Neural cell (in vitro differentiated cells): ENCODE measurements around the gene MSX2. TPM values are rescaled to one million over a fixed set of nuclear protein-coding genes. Genes with fewer than 3 reads are reported as not detected.

Experiments
- H2AFZ ChIP-seq: fragments of 200-600, 300-800 bp; sonication (generic), shearing (Covaris generic); 2 replicates; pipeline ENCODE4 v1.6.0; 2014; ENCODE audit warnings: low read depth, mild to moderate bottlenecking, antibody characterized with exemption, low read length, moderate library complexity
- H3F3A ChIP-seq: fragments of 200-600 bp; shearing (Covaris generic); 2 replicates; pipeline ENCODE4 v1.6.1; 2016; ENCODE audit warnings: mild to moderate bottlenecking, moderate library complexity, mixed read lengths, antibody characterized with exemption, low read length; ENCODE audit not compliant: insufficient read depth, poor library complexity, severe bottlenecking
- H3K27ac ChIP-seq: fragments of 200-600, 300-800 bp; sonication (generic), shearing (Covaris generic); 2 replicates; pipeline ENCODE4 v1.5.1; 2014; ENCODE audit warnings: mild to moderate bottlenecking, low read length, moderate library complexity
- H3K27me3 ChIP-seq: fragments of 300-800, 200-600 bp; sonication (generic), shearing (Covaris generic); 2 replicates; pipeline ENCODE4 v1.6.0; 2014; ENCODE audit warnings: mild to moderate bottlenecking, low read depth, low read length, moderate library complexity; ENCODE audit not compliant: insufficient read depth
- H3K36me3 ChIP-seq: fragments of 300-800, 200-600 bp; sonication (generic), shearing (Covaris generic); 2 replicates; pipeline ENCODE4 v1.5.1; 2014; ENCODE audit warnings: mild to moderate bottlenecking, antibody characterized with exemption, low read length, moderate library complexity; ENCODE audit not compliant: insufficient read depth
- H3K4me2 ChIP-seq: fragments of 300-800, 200-600 bp; sonication (generic), shearing (Covaris generic); 2 replicates; pipeline ENCODE4 v1.6.0; 2014; ENCODE audit warnings: mild to moderate bottlenecking, low read length
- H3K4me3 ChIP-seq: fragments of 300-800, 200-600 bp; sonication (generic), shearing (Covaris generic); 2 replicates; pipeline ENCODE4 v1.5.1; 2014; ENCODE audit warnings: mild to moderate bottlenecking, low read length, moderate library complexity
- H3K79me2 ChIP-seq: fragments of 200-600 bp; shearing (Covaris generic); replicated peaks from 2 replicates; pipeline ENCODE4 v1.6.0; 2014; ENCODE audit warnings: mild to moderate bottlenecking, low read length, moderate library complexity; ENCODE audit not compliant: insufficient read depth
- H3K9ac ChIP-seq: fragments of 300-800, 200-600 bp; sonication (generic), shearing (Covaris generic); 2 replicates; pipeline ENCODE4 v1.6.1; 2016; ENCODE audit warnings: mild to moderate bottlenecking, low read length, mixed read lengths
- H3K9me2 ChIP-seq: fragments of 200-600 bp; shearing (Covaris generic); 2 replicates; pipeline ENCODE4 v1.6.1; 2016; ENCODE audit warnings: mild to moderate bottlenecking, low read length, mixed read lengths; ENCODE audit not compliant: insufficient read depth
- H3K9me3 ChIP-seq: fragments of 200-600, 300-800 bp; sonication (generic), shearing (Covaris generic); 2 replicates; pipeline ENCODE4 v1.6.1; 2016; ENCODE audit warnings: mild to moderate bottlenecking, mixed run types, low read length, moderate library complexity, mixed read lengths
- H4K20me1 ChIP-seq: fragments of 200-600 bp; shearing (Covaris generic); 2 replicates; pipeline ENCODE4 v1.6.1; 2016; ENCODE audit warnings: mild to moderate bottlenecking, mixed run types; ENCODE audit not compliant: insufficient read depth
- CTCF ChIP-seq: fragments of 450-650 bp; IDR thresholded peaks from 2 replicates; pipeline ENCODE4 v1.5.1; 2014; ENCODE audit warnings: antibody characterized with exemption, mild to moderate bottlenecking, moderate library complexity; ENCODE audit not compliant: poor library complexity, severe bottlenecking
- EP300 ChIP-seq: fragments of 450-650 bp; conservative IDR thresholded peaks from 2 replicates; pipeline ENCODE4 v1.6.1; 2014; ENCODE audit warnings: antibody characterized with exemption, mild to moderate bottlenecking, moderate library complexity; ENCODE audit not compliant: poor library complexity, severe bottlenecking
- EZH2 ChIP-seq: fragments of 200-600, 300-800 bp; shearing (Covaris generic), sonication (generic); IDR thresholded peaks from 2 replicates; pipeline ENCODE4 v1.6.1; 2014; ENCODE audit warnings: antibody characterized with exemption, low read length, borderline replicate concordance, mild to moderate bottlenecking; ENCODE audit not compliant: insufficient read depth, poor library complexity, severe bottlenecking
- MXI1 ChIP-seq: fragments of 450-650 bp; conservative IDR thresholded peaks from 2 replicates; pipeline ENCODE4 v1.6.1; 2014; ENCODE audit warnings: antibody characterized with exemption, mild to moderate bottlenecking; ENCODE audit not compliant: poor library complexity, severe bottlenecking
- POLR2AphosphoS5 ChIP-seq: IDR thresholded peaks from 2 replicates; pipeline ENCODE4 v1.6.1; 2012
- RAD21 ChIP-seq: fragments of 450-650 bp; conservative IDR thresholded peaks from 2 replicates; pipeline ENCODE4 v1.6.1; 2014; ENCODE audit warnings: antibody characterized with exemption, mild to moderate bottlenecking, moderate library complexity
- REST ChIP-seq: IDR thresholded peaks from 2 replicates; pipeline ENCODE4 v1.6.1; 2012; ENCODE audit warnings: borderline replicate concordance
- SMC3 ChIP-seq: fragments of 450-650 bp; conservative IDR thresholded peaks from 2 replicates; pipeline ENCODE4 v1.6.1; 2014; ENCODE audit warnings: antibody characterized with exemption, mild to moderate bottlenecking, moderate library complexity; ENCODE audit not compliant: poor library complexity
- TAF1 ChIP-seq: IDR thresholded peaks from 2 replicates; pipeline ENCODE4 v1.6.1; 2012; ENCODE audit warnings: low read depth
- polyA plus RNA-seq: library from polyadenylated mRNA; depleted of rRNA; stranded (reverse); fragments of >200 nt; gene quantifications from 2 replicates; pipeline ENCODE4 v1.2.3, GENCODE V29; 2014

Gene MSX2
- polyA plus RNA-seq, 1 donor from 2014 or later = not detected

- Histone ChIP-seq H3F3A (no peaks in the 10 kb centered on the region), H3K9me2 (no peaks in the 10 kb centered on the region), H3K79me2 (no peaks in the 10 kb centered on the region), H3K27me3 (peaks cover 46% of the 10 kb centered on the region), H3K9ac (no peak overlapping the region), H3K36me3 (no peaks in the 10 kb centered on the region), H3K4me2 (no peak overlapping the region), H3K27ac (no peak overlapping the region), H3K4me3 (no peak overlapping the region), H2AFZ (no peak overlapping the region), H4K20me1 (no peaks in the 10 kb centered on the region), H3K9me3 (no peaks in the 10 kb centered on the region)
- TF ChIP-seq SMC3 = no peak
- TF ChIP-seq REST = no peak
- no peak for TF ChIP-seq TAF1
- no peak for TF ChIP-seq MXI1
- no peak for TF ChIP-seq EZH2
- no peak for TF ChIP-seq POLR2AphosphoS5
- TF ChIP-seq EP300 = no peak
- no peak for TF ChIP-seq RAD21
- TF ChIP-seq CTCF = no peak
Measured at GRCh38 chr5:174745590-174746103, 21.3 kb downstream of the MSX2 start.

- no peaks in the 10 kb centered on the region for H3K36me3 ChIP-seq
- H4K20me1 ChIP-seq = no peaks in the 10 kb centered on the region
- H3K27ac ChIP-seq = no peak overlapping the region
- H3K4me2 ChIP-seq = peak overlapping the region; percentile 55
- peak overlapping the region; percentile 51 for H2AFZ ChIP-seq
- H3K4me3 ChIP-seq = peak overlapping the region; percentile 83
- no peaks in the 10 kb centered on the region for H3K79me2 ChIP-seq
- H3K27me3 ChIP-seq = peaks cover 48% of the 10 kb centered on the region
- TF ChIP-seq EZH2 (no peak), REST (no peak), MXI1 (no peak), SMC3 (no peak), POLR2AphosphoS5 (no peak), TAF1 (no peak), EP300 (no peak), CTCF (no peak), RAD21 (no peak)
- no peaks in the 10 kb centered on the region for H3K9me3 ChIP-seq
- peak overlapping the region; percentile 69 for H3K9ac ChIP-seq
- H3K9me2 ChIP-seq = no peaks in the 10 kb centered on the region
- H3F3A ChIP-seq = no peaks in the 10 kb centered on the region
Measured at GRCh38 chr5:174750711-174751110, 26.3 kb downstream of the MSX2 start.
